Nephron progenitor cell (in vitro differentiated cells): Measurements from ENCODE around the gene IL27RA.

Experiments used
- DNase-seq: peaks from one replicate; pipeline ENCODE4 v3.0.0; 2021
- H3K27ac Mint-ChIP-seq: 2 replicates; pipeline ENCODE4 v1.8.0; 2021; ENCODE audit warnings: mild to moderate bottlenecking, moderate library complexity, mixed read lengths
- H3K27me3 Mint-ChIP-seq: 2 replicates; pipeline ENCODE4 v1.8.0; 2021; ENCODE audit warnings: mild to moderate bottlenecking, low read depth, mixed read lengths; ENCODE audit not compliant: poor library complexity
- H3K36me3 Mint-ChIP-seq: 2 replicates; pipeline ENCODE4 v1.8.0; 2021; ENCODE audit warnings: low read depth, mixed read lengths
- H3K4me1 Mint-ChIP-seq: 2 replicates; pipeline ENCODE4 v1.8.0; 2021; ENCODE audit warnings: mixed read lengths
- H3K4me3 Mint-ChIP-seq: 2 replicates; pipeline ENCODE4 v1.8.0; 2021; ENCODE audit warnings: mild to moderate bottlenecking, moderate library complexity, mixed read lengths
- H3K9me3 Mint-ChIP-seq: 2 replicates; pipeline ENCODE4 v1.8.0; 2021; ENCODE audit warnings: mild to moderate bottlenecking, moderate library complexity, mixed read lengths
- TF ChIP-seq, protein P1 (sequence below): fragments of 200-600 bp; sonication (generic); IDR thresholded peaks from 2 replicates; pipeline ENCODE4 v1.5.0; 2021; ENCODE audit warnings: antibody characterized with exemption

The IL27RA gene

DNA sequence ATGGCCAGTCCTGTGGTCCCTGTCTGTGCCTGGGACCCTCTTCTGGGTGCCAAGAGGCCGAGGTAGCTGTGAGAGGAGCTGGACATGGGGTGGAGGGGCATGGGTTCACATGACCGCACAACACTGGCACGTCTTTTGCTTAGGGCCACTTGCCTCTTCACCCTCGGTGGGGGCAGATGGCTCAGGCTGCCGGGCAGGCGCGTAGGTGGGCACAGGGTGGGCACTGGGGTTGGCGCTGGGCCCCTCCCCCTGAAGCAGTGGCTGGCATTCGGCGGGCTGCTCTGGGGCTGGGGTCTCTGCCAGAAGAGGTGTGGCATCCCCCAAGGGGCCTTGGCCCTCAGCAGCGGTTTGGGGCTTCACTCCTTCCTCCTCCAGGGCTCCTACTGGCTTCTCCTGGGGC, 21.9 kb downstream of the IL27RA start:
- DNase-seq, result no peak
- Mint-ChIP-seq H3K4me3 (no peak overlapping the region), H3K27ac (no peak overlapping the region), H3K4me1 (peaks cover 3% of the 10 kb centered on the region), H3K36me3 (peaks cover 5% of the 10 kb centered on the region), H3K9me3 (no peaks in the 10 kb centered on the region), H3K27me3 (peaks cover 59% of the 10 kb centered on the region)
- TF ChIP-seq, protein P1, sequence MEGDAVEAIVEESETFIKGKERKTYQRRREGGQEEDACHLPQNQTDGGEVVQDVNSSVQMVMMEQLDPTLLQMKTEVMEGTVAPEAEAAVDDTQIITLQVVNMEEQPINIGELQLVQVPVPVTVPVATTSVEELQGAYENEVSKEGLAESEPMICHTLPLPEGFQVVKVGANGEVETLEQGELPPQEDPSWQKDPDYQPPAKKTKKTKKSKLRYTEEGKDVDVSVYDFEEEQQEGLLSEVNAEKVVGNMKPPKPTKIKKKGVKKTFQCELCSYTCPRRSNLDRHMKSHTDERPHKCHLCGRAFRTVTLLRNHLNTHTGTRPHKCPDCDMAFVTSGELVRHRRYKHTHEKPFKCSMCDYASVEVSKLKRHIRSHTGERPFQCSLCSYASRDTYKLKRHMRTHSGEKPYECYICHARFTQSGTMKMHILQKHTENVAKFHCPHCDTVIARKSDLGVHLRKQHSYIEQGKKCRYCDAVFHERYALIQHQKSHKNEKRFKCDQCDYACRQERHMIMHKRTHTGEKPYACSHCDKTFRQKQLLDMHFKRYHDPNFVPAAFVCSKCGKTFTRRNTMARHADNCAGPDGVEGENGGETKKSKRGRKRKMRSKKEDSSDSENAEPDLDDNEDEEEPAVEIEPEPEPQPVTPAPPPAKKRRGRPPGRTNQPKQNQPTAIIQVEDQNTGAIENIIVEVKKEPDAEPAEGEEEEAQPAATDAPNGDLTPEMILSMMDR, result no peak

DNA sequence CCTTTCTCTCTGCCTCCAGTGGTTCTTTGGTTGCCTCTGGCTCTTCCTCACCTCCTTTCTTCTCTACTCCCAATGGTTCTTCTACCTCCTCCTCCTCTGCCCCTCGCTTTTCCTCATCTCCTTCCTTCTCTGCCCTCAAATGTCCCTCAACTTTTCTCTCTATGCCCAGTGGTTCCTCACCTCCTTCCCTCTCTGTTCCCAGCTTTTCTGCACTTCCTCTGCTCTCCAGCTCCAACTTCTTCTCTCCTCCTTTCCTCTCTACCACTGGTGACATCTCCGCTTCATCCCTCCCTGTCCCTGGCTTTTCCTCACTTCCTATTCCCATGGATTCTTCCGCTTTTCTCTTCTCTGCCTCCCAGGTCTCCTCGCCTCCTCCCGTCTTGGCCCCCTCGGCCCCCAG, 22.5 kb downstream of the IL27RA start:
- Mint-ChIP-seq H3K36me3 (peaks cover 5% of the 10 kb centered on the region), H3K4me3 (no peak overlapping the region), H3K27me3 (peaks cover 63% of the 10 kb centered on the region), H3K9me3 (no peaks in the 10 kb centered on the region), H3K4me1 (peaks cover 6% of the 10 kb centered on the region), H3K27ac (peak overlapping the region; percentile 82)
- DNase-seq, result no peak
- TF ChIP-seq, protein P1, result no peak

DNA sequence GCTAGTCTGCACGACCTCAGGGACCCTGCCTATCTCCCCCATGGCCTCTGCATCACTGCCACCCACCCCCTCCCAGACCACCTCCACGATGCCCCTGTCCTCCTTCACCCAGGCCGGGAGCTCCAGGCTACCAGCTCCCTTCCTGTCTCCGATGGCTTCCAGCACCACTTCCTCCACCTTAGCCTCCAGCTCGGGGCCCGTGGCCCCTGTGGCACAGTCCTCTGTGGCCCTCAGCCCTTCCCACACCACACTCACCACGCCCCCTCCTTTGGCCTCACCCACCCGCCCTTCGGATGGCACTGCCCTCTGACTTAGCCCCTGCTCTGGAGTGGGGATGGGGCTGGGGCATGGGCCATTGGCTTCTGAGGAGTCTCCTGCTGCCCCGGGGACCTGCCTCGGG, 23.2 kb downstream of the IL27RA start:
- Mint-ChIP-seq H3K27me3 (peaks cover 69% of the 10 kb centered on the region), H3K4me1 (peaks cover 9% of the 10 kb centered on the region), H3K4me3 (no peak overlapping the region), H3K9me3 (no peaks in the 10 kb centered on the region), H3K27ac (no peak overlapping the region), H3K36me3 (peaks cover 5% of the 10 kb centered on the region)
- DNase-seq, result no peak
- TF ChIP-seq, protein P1, result no peak

DNA sequence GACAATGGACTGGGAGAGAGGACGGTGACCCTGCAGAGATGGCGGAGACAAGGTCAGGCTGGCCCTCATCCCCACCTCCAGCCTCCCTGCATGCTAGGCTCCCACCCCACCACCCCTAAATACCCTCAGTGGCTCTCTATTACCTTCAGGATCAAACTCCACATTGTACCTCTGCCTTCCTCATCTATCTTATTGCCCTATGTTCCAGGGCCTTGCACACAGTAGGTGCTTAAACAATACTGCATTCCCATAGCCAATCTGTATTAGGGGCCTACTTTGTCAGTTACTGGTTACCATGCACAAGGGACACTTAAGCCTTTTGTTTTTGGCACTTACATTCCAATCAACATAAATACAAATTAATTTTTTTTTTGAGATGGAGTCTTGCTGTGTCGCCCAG, 23.8 kb downstream of the IL27RA start:
- no peak for DNase-seq
- H3K36me3 Mint-ChIP-seq, result peaks cover 5% of the 10 kb centered on the region
- TF ChIP-seq, protein P1, result no peak
- no peak overlapping the region for H3K27ac Mint-ChIP-seq
- H3K4me3 Mint-ChIP-seq, result no peak overlapping the region
- peaks cover 12% of the 10 kb centered on the region for H3K4me1 Mint-ChIP-seq
- H3K27me3 Mint-ChIP-seq, result peaks cover 74% of the 10 kb centered on the region
- H3K9me3 Mint-ChIP-seq, result no peaks in the 10 kb centered on the region

DNA sequence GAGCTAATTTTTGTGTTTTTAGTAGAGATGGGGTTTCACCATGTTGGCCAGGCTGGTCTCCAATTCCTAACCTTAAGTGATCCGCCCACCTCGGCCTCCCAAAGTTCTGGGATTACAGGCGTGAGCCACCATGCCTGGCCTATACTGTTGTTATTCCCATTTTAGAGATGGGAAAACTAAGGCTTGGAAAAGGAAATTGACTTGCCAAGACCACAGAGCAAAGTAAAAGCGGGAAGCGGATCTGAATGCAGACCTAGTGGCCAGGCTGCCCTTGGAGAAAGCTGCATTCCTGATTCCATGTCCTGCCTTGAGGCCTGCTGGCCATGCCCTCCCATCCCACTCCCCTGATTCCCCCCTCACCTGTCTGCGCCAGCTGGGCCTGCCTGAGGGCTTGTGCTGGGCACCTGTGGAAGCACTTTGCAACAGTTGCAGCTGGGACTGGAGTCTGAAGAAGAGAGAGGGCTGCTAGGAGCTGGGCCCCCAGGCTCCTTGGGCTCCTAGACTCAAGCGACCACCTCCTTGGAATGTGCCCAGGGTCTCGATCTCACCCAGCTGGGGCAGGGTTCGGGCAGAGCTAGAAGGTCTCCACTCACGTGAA, 24.6 kb downstream of the IL27RA start:
- Mint-ChIP-seq H3K4me3 (no peak overlapping the region), H3K4me1 (peaks cover 15% of the 10 kb centered on the region), H3K27me3 (peaks cover 81% of the 10 kb centered on the region), H3K27ac (no peak overlapping the region), H3K9me3 (no peaks in the 10 kb centered on the region), H3K36me3 (peaks cover 5% of the 10 kb centered on the region)
- DNase-seq, result no peak
- TF ChIP-seq, protein P1, result no peak

DNA sequence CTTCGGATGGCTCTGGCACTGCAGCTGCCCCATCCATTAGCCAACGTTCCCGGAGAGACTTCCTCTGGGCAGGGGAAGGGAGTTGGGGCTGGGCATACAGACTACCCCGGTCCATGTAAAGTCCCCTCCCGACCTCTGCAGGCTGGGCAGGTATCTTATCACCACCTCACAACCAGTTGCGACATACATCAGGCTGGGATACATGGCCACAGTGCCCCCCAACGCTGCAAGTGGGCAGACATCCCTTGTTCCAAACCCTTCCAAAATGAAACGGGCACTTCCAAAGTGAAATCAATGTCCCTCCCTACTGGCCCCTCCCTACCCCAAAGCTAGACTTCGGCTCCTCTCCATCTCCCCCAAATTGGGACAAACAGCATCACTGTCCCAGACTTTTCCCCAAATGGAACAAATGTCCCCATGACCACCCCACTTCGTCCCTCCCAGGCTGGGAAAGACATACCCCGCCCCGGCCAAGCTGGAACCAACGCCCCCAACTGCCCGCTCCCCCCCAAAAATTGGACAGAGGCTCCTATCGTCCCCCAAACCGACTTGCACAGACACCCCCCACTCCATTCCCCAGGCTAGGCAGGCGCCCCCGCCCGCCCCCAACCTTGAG, 25.3 kb downstream of the IL27RA start:
- Mint-ChIP-seq H3K4me3 (peak overlapping the region; percentile 74), H3K36me3 (peaks cover 5% of the 10 kb centered on the region), H3K27ac (no peak overlapping the region), H3K4me1 (peaks cover 18% of the 10 kb centered on the region), H3K9me3 (no peaks in the 10 kb centered on the region), H3K27me3 (peaks cover 88% of the 10 kb centered on the region)
- DNase-seq, result no peak
- TF ChIP-seq, protein P1, result no peak
